ENCODE measurements around the gene FLVCR2. TPM values are rescaled to one million over a fixed set of nuclear protein-coding genes. Genes with fewer than 3 reads are reported as not detected.

FLVCR2 gene
- polyA plus RNA-seq, 1 of the 3 experiments (the other 2 are of a cell fraction) = 0.05 TPM

GRCh38 chr14:75653563-75653962, 75.1 kb downstream of the FLVCR2 start (continued):
- TF ChIP-seq ZBTB33 (IDR thresholded peaks at IDR 0.05; ENCODE audit: borderline replicate concordance, low read depth) = no peak
- no peak for TF ChIP-seq EZH2phosphoT487 (IDR thresholded peaks at IDR 0.05; ENCODE audit: borderline replicate concordance, low read depth)
- TF ChIP-seq MXI1 (IDR thresholded peaks at IDR 0.05; ENCODE audit: low read depth, low read length) = no peak
- TF ChIP-seq IRF3 (IDR thresholded peaks at IDR 0.05; ENCODE audit: low read depth, low read length) = no peak

- 11% methylated on average over 4 of the region's 4 CpGs for WGBS (ENCODE audit: low lambda C conversion rate)
- Histone ChIP-seq H3K27ac (ENCODE audit: low read depth in 2 of 2, low read length in 1 of 2) (no peak overlapping the region), H3F3A (replicated peaks; ENCODE audit: insufficient read depth) (peaks cover under 1% of the 10 kb centered on the region), H4K20me1 (ENCODE audit: insufficient read depth) (no peaks in the 10 kb centered on the region; the same call in 1 of the 2 replicates), H3K4me3 (ENCODE audit: low read depth in 2 of 2, low read length in 1 of 2) (no peak overlapping the region; a peak in 1 of 4 replicates), H3K79me2 (ENCODE audit: insufficient read depth) (no peaks in the 10 kb centered on the region), H3K9me3 (no peaks in the 10 kb centered on the region), H3K4me2 (no peak overlapping the region), H3K4me1 (ENCODE audit: control insufficient read depth in 1 of 2, insufficient read depth in 2 of 2, low read depth in 1 of 2, low read length in 1 of 2) (no peaks in the 10 kb centered on the region; a peak in 1 of 4 replicates), H2AFZ (ENCODE audit: low read depth) (no peak overlapping the region), H3K9ac (no peak overlapping the region), H3K36me3 (replicated peaks in 1 of 2; ENCODE audit: control insufficient read depth in 1 of 2, insufficient read depth in 2 of 2, low read length in 1 of 2) (peaks cover 32 to 48% of the 10 kb centered on the region in 2 experiments), H3K27me3 (ENCODE audit: insufficient read depth) (no peaks in the 10 kb centered on the region), H3K9me2 (no peaks in the 10 kb centered on the region)
- peak; percentile 77 for DNase-seq
- ChIA-PET POLR2A (no interaction called here), CTCF (interaction anchor here (0.6 to 11.4 kb wide), 42 partner anchors 9 to 380 kb away, joined by 3 to 439 read pairs (median 4); partner anchors contain the start of genes FLVCR2 and IFT43)
- TF ChIP-seq SMC3 (IDR thresholded peaks at IDR 0.05; ENCODE audit: low read depth, low read length) (peak; percentile 92), NRF1 (IDR thresholded peaks at IDR 0.05; ENCODE audit: low read depth, low read length) (0 out of 2 replicates have a peak, but pooled peaks have one; percentile 3), RAD21 (IDR thresholded peaks at IDR 0.05; ENCODE audit: low read length) (peak; percentile 91), IRF3 (IDR thresholded peaks at IDR 0.05; ENCODE audit: low read depth, low read length) (no peak), ELF1 (IDR thresholded peaks at IDR 0.05) (no peak), CTCF (IDR thresholded peaks at IDR 0.05) (peak; percentile 96)
Observed at GRCh38 chr14:75654127-75654732, 75.8 kb downstream of the FLVCR2 start.

Data from SK-N-SH (cell line).